Activated T-helper 1 cell treated with anti-CD3 and anti-CD28 coated beads, Interleukin-2, amount 50 U/mL, for 16 hours (primary cell): Measurements from ENCODE around the gene TENT4A.

ENCODE experiments used
- DNase-seq, 2 donors: peaks; one replicate each; pipeline ENCODE4 v3.0.0-alpha.2; 2020; ENCODE audit warnings: low read depth in 1 of 2, low spot score in 1 of 2

TENT4A gene

DNA sequence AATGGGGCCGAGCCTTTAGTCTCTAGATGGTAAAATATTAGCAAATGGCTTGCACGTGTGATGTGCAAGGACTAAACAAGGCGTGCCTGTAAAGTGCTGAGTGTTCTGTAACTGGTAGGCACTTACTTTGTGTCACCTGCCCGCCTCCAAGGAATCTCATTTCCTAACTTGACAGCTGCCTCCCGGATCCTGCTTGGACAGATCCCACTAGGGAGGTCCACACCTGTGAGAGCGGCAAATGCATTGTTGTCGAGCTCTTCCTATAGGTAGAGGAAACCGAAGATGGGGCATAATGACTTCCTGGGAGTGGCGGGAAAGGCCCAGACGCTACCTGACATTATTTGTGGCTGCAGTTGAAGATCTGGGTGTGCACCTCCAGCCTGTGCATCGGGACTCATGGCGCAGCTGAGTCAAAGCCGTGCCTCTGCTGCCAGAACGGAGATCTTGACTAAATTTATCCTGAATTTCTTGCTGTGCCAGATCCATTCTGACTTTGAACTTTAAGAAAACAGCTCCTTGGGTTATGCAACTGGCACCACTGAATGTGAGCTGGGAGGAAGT is 79.8 kb downstream of the TENT4A start:
- DNase-seq: no peak

DNA sequence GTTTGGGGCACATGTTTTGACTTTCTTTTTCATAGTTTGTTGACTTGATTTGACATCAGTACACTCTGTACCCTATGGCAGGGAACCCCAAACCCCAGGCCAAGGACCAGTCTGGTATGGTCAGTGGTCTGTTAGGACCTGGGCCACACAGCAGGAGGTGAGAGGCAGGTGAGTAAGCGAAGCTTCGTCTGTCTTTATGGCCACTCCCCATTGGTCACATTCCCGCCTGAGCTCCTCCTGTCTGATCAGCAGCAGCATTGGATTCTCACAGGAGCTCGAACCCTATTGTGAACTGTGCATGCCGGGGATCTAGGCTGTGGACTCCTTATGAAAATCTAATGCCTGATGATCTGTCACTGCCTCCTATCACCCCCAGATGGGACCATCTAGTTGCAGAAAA is 88.0 kb downstream of the TENT4A start:
- DNase-seq: no peak

DNA sequence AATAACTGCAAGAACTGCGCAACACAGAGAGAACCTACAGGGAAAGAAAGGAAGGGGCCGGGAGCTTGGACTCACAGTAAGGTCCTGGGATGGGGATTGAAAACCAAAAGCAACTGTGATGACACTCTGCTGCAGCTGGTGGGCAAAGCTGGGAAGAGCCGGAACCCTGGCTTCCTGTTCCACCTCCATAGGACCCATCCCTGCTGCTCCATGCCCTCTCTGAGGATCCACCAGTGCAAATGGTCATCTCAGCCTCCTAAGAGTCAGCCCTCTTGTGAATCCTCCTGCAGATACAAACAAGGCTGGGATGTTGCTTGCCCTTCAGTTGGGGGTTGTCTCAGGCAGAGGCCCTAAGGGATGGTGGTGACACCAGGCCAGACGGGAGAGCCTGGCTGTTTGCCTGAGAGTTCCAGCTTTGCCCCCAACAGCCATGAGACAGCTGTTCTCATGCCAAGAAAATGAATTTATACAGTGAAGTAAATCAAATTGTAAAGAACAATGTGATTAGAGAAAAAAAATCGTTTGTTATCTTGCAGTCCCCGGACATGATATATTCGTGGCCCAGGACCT is 90.8 kb downstream of the TENT4A start:
- DNase-seq: no peak

GRCh38 chr5:6804766-6805501 is 91.7 kb downstream of the TENT4A start:
- DNase-seq: no peak

GRCh38 chr5:6805841-6806240 is 92.6 kb downstream of the TENT4A start:
- no peak for DNase-seq
